A549 treated with AZD2906 at 1 μM for 4 hours (cell line): ENCODE measurements around the gene ABCC8. TPM values are rescaled to one million over a fixed set of nuclear protein-coding genes. Genes with fewer than 3 reads are reported as not detected.

ENCODE experiments used
- total RNA-seq: library from RNA; stranded (reverse); fragments of 200-300 nt; extraction: Qiagen RNA extraction; gene quantifications from 5 replicates; pipeline ENCODE4 v1.2.3, GENCODE V29; 2022

ABCC8 gene
- total RNA-seq = 10.1 to 15.6 TPM (median 11.7 TPM) in 5 replicates

DNA sequence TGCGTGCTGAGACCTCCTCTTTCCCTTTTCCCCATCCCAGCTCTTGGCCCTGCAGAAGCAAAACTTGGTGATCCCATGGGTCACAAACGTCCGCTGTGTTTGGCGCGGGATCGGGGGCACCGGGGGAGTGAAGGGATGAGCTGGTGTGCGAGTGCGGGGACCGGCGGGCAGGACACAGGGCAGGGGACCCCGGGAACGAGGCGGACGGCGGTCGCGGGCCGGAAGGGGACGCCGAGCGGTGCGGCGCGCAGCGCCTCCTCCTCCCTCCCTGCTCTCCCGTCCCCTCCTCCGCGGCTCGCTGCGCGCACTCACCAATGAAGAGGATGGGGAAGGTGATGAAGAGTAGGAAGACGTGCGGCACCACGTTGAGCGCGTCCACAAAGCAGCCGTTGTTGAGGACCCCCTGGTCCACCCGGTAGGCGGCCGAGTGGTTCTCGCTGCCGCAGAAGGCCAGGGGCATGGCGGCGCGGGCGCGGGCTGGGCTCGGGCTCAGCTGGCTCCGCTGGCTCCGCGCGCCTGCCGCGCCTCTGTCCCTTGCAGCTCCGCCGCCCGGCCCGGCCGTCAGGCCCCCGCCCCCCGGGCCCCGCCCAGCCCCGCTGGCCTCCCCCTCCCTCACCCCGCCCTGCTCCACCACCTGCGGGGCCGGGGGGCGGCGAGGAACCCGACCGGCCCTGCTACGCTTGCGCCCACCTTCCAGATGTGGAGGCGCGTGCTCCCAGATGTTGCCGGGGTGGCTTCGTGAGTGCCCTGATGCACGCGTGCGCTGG lies at the start of gene ABCC8:
TSS of gene ABCC8 (minus strand) at position 529 of the 767 bp plus-strand sequence. CDS start at position 460, 69 bp downstream.

DNA sequence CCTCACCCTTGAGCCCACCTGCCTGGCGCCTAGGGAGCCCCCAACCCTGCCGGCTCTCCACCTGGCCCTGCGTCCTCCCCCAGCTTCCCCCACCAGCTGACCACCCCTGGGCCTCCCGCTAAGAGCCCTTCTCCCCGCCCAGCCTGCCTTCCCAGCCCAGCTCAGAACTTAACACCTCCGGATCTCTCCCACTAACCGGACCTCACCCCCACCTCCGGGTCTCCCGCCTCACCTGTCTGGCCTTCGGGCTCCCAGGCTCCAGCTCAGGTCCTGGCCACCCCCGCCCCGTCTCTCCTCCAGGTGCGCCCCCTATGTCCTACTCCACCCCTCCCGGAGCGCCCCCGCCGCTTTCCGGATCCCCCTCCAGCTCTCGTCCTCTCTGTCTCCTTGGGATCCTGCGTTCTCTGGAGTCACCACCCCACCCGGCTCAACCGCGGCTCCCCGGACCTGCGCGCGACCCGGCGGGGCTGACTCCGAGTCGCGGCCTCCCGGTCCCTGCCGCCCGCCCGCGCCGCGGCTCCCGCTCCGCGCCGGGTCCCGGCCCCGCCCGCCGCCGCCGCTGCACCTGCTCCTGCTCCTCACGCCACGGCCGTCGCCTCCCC lies 87.9 kb downstream of the ABCC8 start, which contains the start of gene KCNJ11:
TSS of gene KCNJ11 (minus strand) at position 51 of the 602 bp plus-strand sequence. CDS start 568 bp downstream, outside the sequence.

DNA sequence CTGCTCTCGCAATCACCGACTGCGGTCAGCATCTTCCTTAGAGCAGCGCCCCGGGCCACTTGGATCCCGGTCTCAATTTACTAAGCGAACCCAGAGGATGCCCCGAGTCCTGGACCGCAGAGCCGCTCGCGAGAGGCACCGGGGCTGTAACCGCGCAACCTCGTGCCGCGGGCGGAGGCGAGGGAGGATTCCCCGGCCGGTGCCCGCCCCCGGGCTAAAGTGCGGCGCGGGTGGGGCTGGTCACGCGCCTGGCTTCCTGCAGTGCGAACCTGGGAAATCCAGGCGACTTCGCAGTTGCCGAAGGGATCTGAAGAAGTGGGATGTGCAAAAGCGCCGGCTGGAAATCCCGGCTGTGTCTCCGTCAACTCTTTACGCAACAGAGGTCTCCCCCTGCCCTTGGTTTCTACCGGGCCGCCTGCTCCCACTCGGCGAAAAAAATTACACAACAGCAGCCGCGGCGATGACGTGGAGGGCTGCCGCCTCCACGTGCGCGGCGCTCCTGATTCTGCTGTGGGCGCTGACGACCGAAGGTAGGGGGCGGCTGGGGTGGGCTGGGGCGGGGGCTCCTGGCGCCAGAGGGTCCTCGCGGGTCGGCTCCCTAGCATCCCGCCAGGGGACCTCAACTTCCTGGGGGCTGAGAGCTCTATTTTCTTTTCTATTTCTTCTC lies 125.0 kb downstream of the ABCC8 start, which contains the start of gene NCR3LG1:
TSS of gene NCR3LG1 (plus strand) at position 291 of the 667 bp plus-strand sequence. CDS start at position 461, 170 bp downstream.

Other genes starting within 250 kb of the ABCC8 start
- 27.4 to 30.3 TPM (median 28.9 TPM) in 5 replicates for gene NUCB2, start 200.1 kb downstream of the ABCC8 start, total RNA-seq
- gene NCR3LG1, start 125.0 kb downstream of the ABCC8 start, total RNA-seq = 1.9 to 3.3 TPM (median 2.3 TPM) in 5 replicates
- 7.0 to 9.2 TPM (median 8.7 TPM) in 5 replicates for gene KCNJ11, start 88.2 kb downstream of the ABCC8 start, total RNA-seq
- gene USH1C, start 67.6 kb upstream of the ABCC8 start, total RNA-seq = 0.74 to 1.5 TPM (median 1.0 TPM) in 5 replicates
- gene OTOG, start 70.4 kb upstream of the ABCC8 start, total RNA-seq = not detected in 5 replicates
- gene MYOD1, start 242.7 kb upstream of the ABCC8 start, total RNA-seq = 0.03 to 0.05 TPM (median 0.03 TPM) in 3 of 5 replicates, not detected in the others